ENCODE measurements around the gene CBX1. TPM values are rescaled to one million over a fixed set of nuclear protein-coding genes. Genes with fewer than 3 reads are reported as not detected.

CBX1 gene
- total RNA-seq, 1 donor from 2014 or later: 69.3 TPM

GRCh38 chr17:48054238-48055185, 46.8 kb downstream of the CBX1 start:
- H3K4me2 ChIP-seq (ENCODE audit: low read length): peak overlapping the region; percentile 90
- peaks cover 56% of the 10 kb centered on the region for H3K4me1 ChIP-seq (ENCODE audit: insufficient read depth, low read length)
- no peak overlapping the region for H3K27ac ChIP-seq (ENCODE audit: low read depth, low read length)
- no peaks in the 10 kb centered on the region for H3K9me3 Mint-ChIP-seq (ENCODE audit: unreplicated experiment)
- FAIRE-seq: no peak
- H3K36me3 ChIP-seq (ENCODE audit: insufficient read depth, low read length): peaks cover 29% of the 10 kb centered on the region
- no peaks in the 10 kb centered on the region for H3K27me3 Mint-ChIP-seq (ENCODE audit: low read depth, unreplicated experiment)
- peaks cover 45% of the 10 kb centered on the region for H3K36me3 Mint-ChIP-seq (ENCODE audit: low read depth, unreplicated experiment)
- no peaks in the 10 kb centered on the region for H3K9me3 ChIP-seq (ENCODE audit: insufficient read depth, low read depth, low read length)
- H3K4me3 ChIP-seq (ENCODE audit: insufficient read depth, low read depth, low read length): no peak overlapping the region
- peak overlapping the region; percentile 95 for H3K9ac ChIP-seq (ENCODE audit: low read length)
- no peaks in the 10 kb centered on the region for H3K27me3 ChIP-seq (ENCODE audit: insufficient read depth, low read length)
- TF ChIP-seq, protein P1, sequence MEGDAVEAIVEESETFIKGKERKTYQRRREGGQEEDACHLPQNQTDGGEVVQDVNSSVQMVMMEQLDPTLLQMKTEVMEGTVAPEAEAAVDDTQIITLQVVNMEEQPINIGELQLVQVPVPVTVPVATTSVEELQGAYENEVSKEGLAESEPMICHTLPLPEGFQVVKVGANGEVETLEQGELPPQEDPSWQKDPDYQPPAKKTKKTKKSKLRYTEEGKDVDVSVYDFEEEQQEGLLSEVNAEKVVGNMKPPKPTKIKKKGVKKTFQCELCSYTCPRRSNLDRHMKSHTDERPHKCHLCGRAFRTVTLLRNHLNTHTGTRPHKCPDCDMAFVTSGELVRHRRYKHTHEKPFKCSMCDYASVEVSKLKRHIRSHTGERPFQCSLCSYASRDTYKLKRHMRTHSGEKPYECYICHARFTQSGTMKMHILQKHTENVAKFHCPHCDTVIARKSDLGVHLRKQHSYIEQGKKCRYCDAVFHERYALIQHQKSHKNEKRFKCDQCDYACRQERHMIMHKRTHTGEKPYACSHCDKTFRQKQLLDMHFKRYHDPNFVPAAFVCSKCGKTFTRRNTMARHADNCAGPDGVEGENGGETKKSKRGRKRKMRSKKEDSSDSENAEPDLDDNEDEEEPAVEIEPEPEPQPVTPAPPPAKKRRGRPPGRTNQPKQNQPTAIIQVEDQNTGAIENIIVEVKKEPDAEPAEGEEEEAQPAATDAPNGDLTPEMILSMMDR (IDR thresholded peaks at IDR 0.05; ENCODE audit: insufficient read depth, low read depth, low read length): no peak
- no peak for TF ChIP-seq EZH2 (IDR thresholded peaks at IDR 0.05; ENCODE audit: insufficient read depth, low read length)
- peaks cover 59% of the 10 kb centered on the region for H3K4me1 Mint-ChIP-seq (ENCODE audit: low read depth, unreplicated experiment)
- H3K79me2 ChIP-seq (ENCODE audit: insufficient read depth, low read length): peaks cover 92% of the 10 kb centered on the region
- H4K20me1 ChIP-seq (ENCODE audit: insufficient read depth, low read length): peaks cover 85% of the 10 kb centered on the region
- peak; percentile 75 for DNase-seq (ENCODE audit: low read depth)
- H2AFZ ChIP-seq (ENCODE audit: low read depth, low read length): no peak overlapping the region
- H3K4me3 Mint-ChIP-seq (ENCODE audit: unreplicated experiment): peak overlapping the region; percentile 92
- H3K27ac Mint-ChIP-seq (ENCODE audit: unreplicated experiment): peak overlapping the region; percentile 100

DNA sequence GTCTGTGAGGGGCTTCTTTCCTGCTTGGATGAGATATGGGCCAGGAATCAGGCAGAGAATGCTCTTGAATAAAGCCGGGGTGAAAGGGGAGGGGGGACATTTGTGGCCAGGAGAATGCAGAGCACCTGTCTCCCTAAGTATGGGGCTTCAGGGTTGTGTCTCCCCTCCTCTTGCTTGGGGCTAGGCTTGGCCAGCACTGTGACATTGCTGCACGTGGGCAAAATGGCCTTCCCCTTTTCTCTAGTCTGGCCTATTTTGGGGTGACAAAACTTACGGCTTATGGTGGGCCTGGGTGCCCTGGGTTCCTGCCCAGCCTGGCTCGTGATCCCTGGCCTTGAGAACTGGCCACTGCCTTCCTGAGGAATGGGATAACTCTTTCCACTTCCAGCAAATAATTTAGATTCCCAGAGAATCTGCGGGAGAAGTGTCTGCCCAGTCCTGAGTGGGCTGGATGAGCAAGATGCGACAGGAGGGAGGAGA, 47.5 kb downstream of the CBX1 start:
- Histone ChIP-seq H3K9me3 (ENCODE audit: insufficient read depth, low read depth, low read length) (no peaks in the 10 kb centered on the region), H2AFZ (ENCODE audit: low read depth, low read length) (no peak overlapping the region), H3K79me2 (ENCODE audit: insufficient read depth, low read length) (peaks cover 92% of the 10 kb centered on the region), H3K27ac (ENCODE audit: low read depth, low read length) (no peak overlapping the region), H3K9ac (ENCODE audit: low read length) (peak overlapping the region; percentile 95), H3K4me3 (ENCODE audit: insufficient read depth, low read depth, low read length) (no peak overlapping the region), H3K4me2 (ENCODE audit: low read length) (peak overlapping the region; percentile 90), H3K4me1 (ENCODE audit: insufficient read depth, low read length) (peaks cover 58% of the 10 kb centered on the region), H3K36me3 (ENCODE audit: insufficient read depth, low read length) (peaks cover 23% of the 10 kb centered on the region), H3K27me3 (ENCODE audit: insufficient read depth, low read length) (no peaks in the 10 kb centered on the region), H4K20me1 (ENCODE audit: insufficient read depth, low read length) (peaks cover 83% of the 10 kb centered on the region)
- TF ChIP-seq EZH2 (IDR thresholded peaks at IDR 0.05; ENCODE audit: insufficient read depth, low read length): no peak
- TF ChIP-seq, protein P1 (IDR thresholded peaks at IDR 0.05; ENCODE audit: insufficient read depth, low read depth, low read length): no peak
- Mint-ChIP-seq H3K9me3 (ENCODE audit: unreplicated experiment) (no peaks in the 10 kb centered on the region), H3K27ac (ENCODE audit: unreplicated experiment) (peak overlapping the region; percentile 86), H3K36me3 (ENCODE audit: low read depth, unreplicated experiment) (peaks cover 38% of the 10 kb centered on the region), H3K27me3 (ENCODE audit: low read depth, unreplicated experiment) (no peaks in the 10 kb centered on the region), H3K4me1 (ENCODE audit: low read depth, unreplicated experiment) (peaks cover 59% of the 10 kb centered on the region), H3K4me3 (ENCODE audit: unreplicated experiment) (peak overlapping the region; percentile 82)
- no peak for DNase-seq (ENCODE audit: low read depth)
- no peak for FAIRE-seq
